ENCODE results near the gene ANXA11.
A peak's percentile ranks its signal among the peaks of the same experiment; 100 is the strongest.
"Not testable (repeated sequence)": the region's sequence is repeated elsewhere in the genome, so short reads cannot be mapped to it uniquely, and the experiment has no call there.

ANXA11 gene

DNA sequence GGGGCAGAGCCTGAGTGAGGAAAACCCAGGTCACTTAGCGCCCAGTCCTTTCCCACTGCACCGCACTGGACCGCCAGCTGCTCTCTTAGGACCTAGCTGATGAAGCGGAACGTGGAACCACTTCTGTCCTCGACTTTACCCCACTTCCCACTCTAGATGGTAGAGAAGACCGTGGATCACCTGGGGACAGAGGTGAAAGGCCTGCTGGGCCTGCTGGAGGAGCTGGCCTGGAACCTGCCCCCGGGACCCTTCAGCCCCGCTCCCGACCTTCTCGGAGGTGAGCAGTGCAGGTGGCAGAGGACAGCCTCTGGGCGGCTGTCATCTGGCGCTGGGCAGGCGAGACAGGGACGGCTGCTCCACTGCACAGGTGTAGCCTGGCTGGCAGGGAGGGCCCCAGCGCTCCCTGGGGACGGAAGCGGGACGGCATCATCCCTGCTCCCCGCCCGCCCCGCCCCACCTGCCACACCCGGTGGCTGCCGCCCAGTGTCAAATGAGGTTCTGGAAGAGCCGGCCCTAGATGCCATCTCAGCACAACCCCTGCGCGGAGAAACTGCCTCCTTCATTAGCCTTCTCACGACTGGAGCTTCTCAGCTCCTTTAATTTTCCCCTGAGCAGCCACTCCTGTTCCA, 61.2 kb downstream of the ANXA11 start:
- DNase-seq, result peak; percentile 4 to 24

- DNase-seq, result no peak
These were observed 63.5 kb downstream of the ANXA11 start for GRCh38 chr10:80141696-80142460.

- no peak for DNase-seq
These were observed 65.1 kb downstream of the ANXA11 start for GRCh38 chr10:80140251-80140650.

GRCh38 chr10:80139265-80139664, 66.1 kb downstream of the ANXA11 start:
- DNase-seq, result no peak

DNA sequence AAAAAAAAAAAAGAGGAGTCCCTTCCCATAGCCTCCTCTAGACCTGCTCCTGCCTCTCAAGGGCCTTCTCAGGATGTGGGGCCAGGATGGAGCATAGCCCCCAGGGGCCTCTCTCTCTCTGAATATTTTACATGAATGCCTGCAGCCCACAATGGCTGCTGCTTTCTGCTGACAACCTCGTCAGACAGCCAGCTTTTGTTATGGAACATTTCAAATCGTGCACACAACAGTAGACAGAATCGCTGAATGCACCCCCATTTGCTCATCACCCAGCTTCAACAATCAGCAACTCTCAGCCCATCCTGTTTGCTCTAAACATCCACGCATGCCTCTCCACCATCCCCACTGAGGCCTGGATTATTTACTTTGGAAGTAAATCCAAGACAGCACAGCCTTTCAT, 67.4 kb downstream of the ANXA11 start:
- DNase-seq, result no peak

DNA sequence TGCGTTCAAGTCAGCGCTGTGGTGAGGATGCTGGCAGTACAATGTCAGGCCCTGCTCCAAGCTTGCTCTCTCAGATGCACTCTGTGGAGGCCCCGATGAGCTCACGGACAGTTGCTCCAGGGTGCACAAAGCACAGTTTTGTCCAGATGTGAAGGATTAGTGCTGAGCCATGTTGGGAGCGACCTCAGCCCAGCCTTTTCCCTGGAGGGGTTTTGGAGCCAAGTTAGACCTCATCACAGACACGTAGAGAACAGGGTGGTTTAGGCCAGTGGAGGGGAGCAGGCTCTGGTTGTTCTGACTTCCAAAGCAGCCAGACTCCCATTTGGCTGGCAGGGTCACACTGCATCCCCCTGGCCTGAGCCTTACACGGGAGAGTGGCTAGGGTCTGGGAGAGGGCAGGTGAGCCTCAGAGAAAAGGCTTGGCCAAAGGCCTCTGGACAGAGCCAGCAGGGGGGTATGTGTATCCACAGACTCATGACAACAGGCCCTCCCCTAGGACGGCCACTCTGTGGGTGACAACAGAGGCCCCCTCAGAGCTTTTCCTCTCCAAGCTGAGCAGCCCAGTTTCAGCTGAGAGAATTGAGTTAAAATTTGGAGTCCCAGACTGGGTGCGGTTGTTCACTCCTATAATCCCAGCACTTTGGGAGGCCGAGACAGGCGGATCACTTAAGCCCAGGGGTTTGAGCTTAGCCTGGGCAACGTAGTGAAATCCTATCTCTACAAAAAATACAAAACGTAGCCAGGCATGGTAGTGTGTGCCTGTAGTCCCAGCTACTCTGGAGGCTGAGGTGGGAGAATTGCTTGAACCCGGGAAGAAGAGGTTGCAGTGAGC, 68.1 kb downstream of the ANXA11 start:
- DNase-seq, result no peak

- no peak for DNase-seq
These were observed 69.2 kb downstream of the ANXA11 start for GRCh38 chr10:80136134-80136571.

DNA sequence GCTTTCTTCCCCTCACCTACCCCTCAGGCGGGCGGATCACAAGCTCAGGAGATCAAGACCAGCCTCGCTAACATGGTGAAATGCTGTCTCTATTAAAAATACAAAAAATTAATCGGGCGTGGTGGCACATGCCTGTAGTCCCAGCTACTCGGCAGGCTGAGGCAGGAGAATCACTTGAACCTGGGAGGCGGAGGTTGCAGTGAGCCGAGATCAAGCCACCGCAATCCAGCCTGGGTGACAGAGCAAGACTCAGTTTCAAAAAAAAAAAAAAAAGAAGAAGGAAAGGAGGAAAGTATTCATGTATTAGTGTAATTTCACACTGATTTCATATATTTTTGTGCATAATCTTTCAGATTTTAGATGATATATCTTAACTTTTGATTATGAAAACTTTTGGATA, 71.7 kb downstream of the ANXA11 start:
- DNase-seq, result not testable (repeated sequence)

GRCh38 chr10:80133206-80133605, 72.1 kb downstream of the ANXA11 start:
- no peak for DNase-seq

GRCh38 chr10:80132299-80133139, 72.8 kb downstream of the ANXA11 start, which contains the start of gene PLAC9:
Gene PLAC9, plus strand, starts transcription at chr10:80132730. Its CDS starts 33 bp downstream, at chr10:80132763.
- no peak for DNase-seq

- DNase-seq, result no peak
These were observed 73.8 kb downstream of the ANXA11 start for GRCh38 chr10:80131499-80131901.

- no peak for DNase-seq
These were observed 78.5 kb downstream of the ANXA11 start for GRCh38 chr10:80126876-80127275.

- no peak for DNase-seq
These were observed 82.6 kb downstream of the ANXA11 start for GRCh38 chr10:80122746-80123145.

- no peak for DNase-seq
These were observed 83.1 kb downstream of the ANXA11 start for GRCh38 chr10:80122110-80122710.

GRCh38 chr10:80118669-80119068, 86.7 kb downstream of the ANXA11 start:
- DNase-seq, result no peak

DNA sequence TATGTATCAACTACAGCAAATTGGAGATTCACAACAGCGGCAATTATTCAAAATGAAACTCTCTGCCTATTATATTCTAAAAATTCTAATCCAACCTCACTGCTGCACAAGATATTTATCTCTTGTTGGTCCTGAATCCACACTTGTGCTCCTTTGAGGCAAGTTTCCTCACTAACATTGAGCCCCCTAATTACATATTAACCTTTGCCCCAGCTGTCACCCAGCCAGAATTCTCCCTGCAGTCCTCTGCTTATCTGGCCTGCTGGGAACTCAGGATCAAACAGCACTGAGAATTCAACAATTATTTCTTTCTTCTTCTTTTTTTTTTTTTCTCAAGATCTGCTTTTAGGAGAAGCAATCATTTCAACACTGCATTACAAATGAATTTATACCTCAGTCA, 94.4 kb downstream of the ANXA11 start:
- no peak for DNase-seq

DNA sequence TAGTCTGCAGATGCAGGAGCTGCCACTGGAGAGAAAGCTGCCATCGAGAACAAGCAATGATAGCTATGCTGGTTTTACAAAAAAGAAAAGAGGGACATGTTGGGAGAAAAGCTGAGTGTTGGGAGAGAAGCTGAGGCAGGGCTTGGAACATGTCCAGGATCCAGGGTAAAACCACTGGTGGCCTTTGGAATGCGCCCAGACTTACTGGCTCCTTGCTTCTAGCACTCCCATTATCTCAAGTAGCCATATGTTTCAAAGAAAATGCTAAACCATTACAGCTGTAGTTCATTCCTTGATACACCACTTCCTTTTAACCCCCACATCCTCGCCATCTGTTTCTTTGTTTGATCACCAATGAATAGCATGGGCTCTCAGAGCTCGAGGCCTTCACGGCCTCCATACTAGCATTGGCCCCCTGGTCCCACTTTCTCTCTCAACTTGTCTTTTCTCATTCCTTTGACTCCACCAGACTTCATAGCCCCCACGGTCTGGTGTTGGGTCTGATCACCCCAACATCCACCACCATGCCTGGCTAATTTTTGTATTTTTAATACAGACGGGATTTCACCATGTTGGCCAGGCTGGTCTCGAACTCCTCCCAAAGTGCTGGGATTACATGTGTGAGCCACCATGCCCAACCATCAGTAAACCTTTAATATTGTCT, 96.6 kb downstream of the ANXA11 start:
- no peak for DNase-seq

DNA sequence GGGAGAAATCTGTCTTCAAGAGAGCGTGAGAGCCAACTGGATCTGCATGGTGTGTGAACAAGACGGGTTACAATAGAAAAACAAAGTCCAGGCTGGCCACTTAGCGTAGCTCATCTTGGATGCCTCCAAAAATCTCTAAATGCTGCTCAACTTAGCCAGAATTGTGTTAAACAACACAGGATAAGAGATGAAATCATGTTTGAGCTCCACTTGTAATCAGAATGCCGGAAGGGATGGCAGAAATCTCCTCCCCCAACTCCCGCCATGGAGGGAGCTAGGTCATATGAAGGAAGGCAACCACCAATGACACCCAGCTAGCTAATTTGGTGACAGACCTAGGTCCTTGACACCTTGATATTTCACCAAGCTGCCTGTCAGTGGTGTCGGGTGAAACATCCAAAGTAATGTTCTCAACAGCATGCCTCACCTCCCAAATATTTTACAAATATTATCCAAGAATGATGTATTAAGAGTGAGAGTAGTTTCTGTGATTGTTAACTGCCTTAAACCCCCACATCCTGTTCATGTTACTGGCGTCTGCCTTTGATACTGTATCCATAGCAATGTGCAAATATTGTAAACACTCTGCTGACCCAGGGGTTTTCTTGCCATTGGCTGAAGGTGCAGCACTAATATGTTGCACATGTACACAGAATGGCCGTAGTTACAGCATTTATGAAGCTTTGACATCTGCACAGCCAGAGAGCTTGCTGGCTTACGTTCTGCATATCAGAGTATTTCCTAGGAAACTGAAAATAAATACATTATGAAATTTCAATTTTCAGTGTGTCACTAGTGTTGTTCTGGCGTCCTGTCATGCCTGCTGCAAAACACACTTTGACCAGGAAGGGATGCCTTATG, 101.0 kb downstream of the ANXA11 start:
- DNase-seq, result no peak
